ENCODE results near the gene SRSF10.
"Not testable (repeated sequence)": the region's sequence is repeated elsewhere in the genome, so short reads cannot be mapped to it uniquely, and the experiment has no call there.

SRSF10 gene

GRCh38 chr1:24010650-24011049, 30.5 kb upstream of the SRSF10 start:
- no peak overlapping the region for H3K27ac ChIP-seq
- TF ChIP-seq CTCF (IDR thresholded peaks at IDR 0.05) = no peak

GRCh38 chr1:24009406-24009805, 29.3 kb upstream of the SRSF10 start:
- H3K9me3 ChIP-seq (ENCODE audit: control insufficient read depth, low read length) = no peaks in the 10 kb centered on the region
- no peak overlapping the region for H3K4me2 ChIP-seq (ENCODE audit: low read length)
- no peaks in the 10 kb centered on the region for H3K79me2 ChIP-seq
- no peaks in the 10 kb centered on the region for H3K27me3 ChIP-seq (ENCODE audit: control insufficient read depth, insufficient read depth, low read length)
- no peak overlapping the region for H3K27ac ChIP-seq
- no peaks in the 10 kb centered on the region for H3K4me1 ChIP-seq
- TF ChIP-seq CTCF (IDR thresholded peaks at IDR 0.05) = no peak
- H2AFZ ChIP-seq = no peak overlapping the region
- H3K36me3 ChIP-seq (ENCODE audit: control insufficient read depth, insufficient read depth, low read length) = no peaks in the 10 kb centered on the region
- H3K4me3 ChIP-seq (ENCODE audit: low read depth, low read length) = no peak overlapping the region
- H3K9ac ChIP-seq = no peak overlapping the region

More at GRCh38 chr1:24010650-24011049, 30.5 kb upstream of the SRSF10 start:
- no peaks in the 10 kb centered on the region for H3K4me1 ChIP-seq
- H3K9me3 ChIP-seq (ENCODE audit: control insufficient read depth, low read length) = no peaks in the 10 kb centered on the region
- H3K27me3 ChIP-seq (ENCODE audit: control insufficient read depth, insufficient read depth, low read length) = no peaks in the 10 kb centered on the region
- H2AFZ ChIP-seq = no peak overlapping the region
- H3K79me2 ChIP-seq = no peaks in the 10 kb centered on the region
- no peaks in the 10 kb centered on the region for H3K36me3 ChIP-seq (ENCODE audit: control insufficient read depth, insufficient read depth, low read length)
- no peak overlapping the region for H3K9ac ChIP-seq
- no peak overlapping the region for H3K4me3 ChIP-seq (ENCODE audit: low read depth, low read length)
- no peak overlapping the region for H3K4me2 ChIP-seq (ENCODE audit: low read length)

- not testable (repeated sequence) for H3K4me3 ChIP-seq (ENCODE audit: low read depth, low read length); H3K4me2 ChIP-seq (ENCODE audit: low read length); H3K27me3 ChIP-seq (ENCODE audit: control insufficient read depth, insufficient read depth, low read length); H3K9ac ChIP-seq; H3K27ac ChIP-seq; H3K79me2 ChIP-seq; H2AFZ ChIP-seq; H3K4me1 ChIP-seq; H3K9me3 ChIP-seq (ENCODE audit: control insufficient read depth, low read length); H3K36me3 ChIP-seq (ENCODE audit: control insufficient read depth, insufficient read depth, low read length)
Observed at GRCh38 chr1:24008574-24009184, 28.6 kb upstream of the SRSF10 start.

- H2AFZ ChIP-seq = no peak overlapping the region
- H3K36me3 ChIP-seq (ENCODE audit: control insufficient read depth, insufficient read depth, low read length) = no peaks in the 10 kb centered on the region
- no peak overlapping the region for H3K4me3 ChIP-seq (ENCODE audit: low read depth, low read length)
- no peaks in the 10 kb centered on the region for H3K4me1 ChIP-seq
- no peak overlapping the region for H3K4me2 ChIP-seq (ENCODE audit: low read length)
- H3K27ac ChIP-seq = no peak overlapping the region
- H3K79me2 ChIP-seq = no peaks in the 10 kb centered on the region
- H3K9ac ChIP-seq = no peak overlapping the region
- TF ChIP-seq CTCF (IDR thresholded peaks at IDR 0.05) = no peak
- no peaks in the 10 kb centered on the region for H3K27me3 ChIP-seq (ENCODE audit: control insufficient read depth, insufficient read depth, low read length)
- no peaks in the 10 kb centered on the region for H3K9me3 ChIP-seq (ENCODE audit: control insufficient read depth, low read length)
Observed at GRCh38 chr1:24007079-24007478, 27.0 kb upstream of the SRSF10 start.

GRCh38 chr1:24005163-24005562, 25.0 kb upstream of the SRSF10 start:
- no peak for TF ChIP-seq CTCF (IDR thresholded peaks at IDR 0.05)
- Histone ChIP-seq H3K79me2 (no peaks in the 10 kb centered on the region), H2AFZ (no peak overlapping the region), H3K4me3 (ENCODE audit: low read depth, low read length) (no peak overlapping the region), H3K9me3 (ENCODE audit: control insufficient read depth, low read length) (no peaks in the 10 kb centered on the region), H3K9ac (no peak overlapping the region), H3K4me1 (no peaks in the 10 kb centered on the region), H3K27me3 (ENCODE audit: control insufficient read depth, insufficient read depth, low read length) (no peaks in the 10 kb centered on the region), H3K36me3 (ENCODE audit: control insufficient read depth, insufficient read depth, low read length) (no peaks in the 10 kb centered on the region), H3K4me2 (ENCODE audit: low read length) (no peak overlapping the region), H3K27ac (no peak overlapping the region)
